CD4-positive, alpha-beta memory T cell (primary cell): ENCODE data around the gene ANKRD6. TPM values are rescaled to one million over a fixed set of nuclear protein-coding genes. Genes with fewer than 3 reads are reported as not detected.

ENCODE experiments used
- CTCF ChIA-PET: fragments of 350-600 bp; sonication (Branson Sonifier 250); formaldehyde crosslinking; loops from one replicate; lab custom pipeline; 2021; ENCODE audit warnings: inconsistent platforms; ENCODE audit not compliant: partially characterized antibody; lab: Charles Lee
- POLR2A ChIA-PET: fragments of 350-600 bp; sonication (Branson Sonifier 250); formaldehyde crosslinking; loops from one replicate; lab custom pipeline; 2021; ENCODE audit not compliant: partially characterized antibody; lab: Charles Lee
- DNase-seq, 5 donors: peaks; one replicate each; pipeline versions ENCODE4 v3.0.0 to v3.0.0-alpha.2; 2020 to 2022; ENCODE audit warnings: mixed read lengths in 1 of 5
- H3K27ac ChIP-seq: one replicate; pipeline ENCODE4 v1.7.0; 2013; ENCODE audit warnings: low read depth, low read length
- H3K27me3 ChIP-seq: 2 replicates; pipeline ENCODE4 v1.7.0; 2013; ENCODE audit warnings: mild to moderate bottlenecking, low read length, moderate library complexity; ENCODE audit not compliant: insufficient read depth
- H3K36me3 ChIP-seq: 2 replicates; pipeline ENCODE4 v1.7.0; 2013; ENCODE audit warnings: mild to moderate bottlenecking, low read length, moderate library complexity; ENCODE audit not compliant: insufficient read depth
- H3K4me1 ChIP-seq: 2 replicates; pipeline ENCODE4 v1.7.0; 2013; ENCODE audit warnings: mild to moderate bottlenecking, low read length, moderate library complexity; ENCODE audit not compliant: insufficient read depth
- H3K4me3 ChIP-seq, 2 donors: one replicate each; pipeline ENCODE4 v1.7.0; 2013; ENCODE audit warnings: low read length in 2 of 2, mild to moderate bottlenecking in 1 of 2
- H3K9me3 ChIP-seq, 2 donors: one replicate each; pipeline ENCODE4 v1.7.0; 2013; ENCODE audit warnings: low read length in 2 of 2, control low read depth in 1 of 2; ENCODE audit not compliant: control insufficient read depth in 1 of 2
- H3K27ac Mint-ChIP-seq, 7 donors: one replicate each; pipeline ENCODE4 v1.8.0; 2020 to 2021; ENCODE audit warnings: mixed read lengths in 7 of 7, mild to moderate bottlenecking in 6 of 7, inconsistent platforms in 3 of 7, moderate library complexity in 3 of 7
- H3K27me3 Mint-ChIP-seq, 2 donors: one replicate each; pipeline ENCODE4 v1.8.0; 2020 to 2021; ENCODE audit warnings: mixed read lengths in 2 of 2
- H3K36me3 Mint-ChIP-seq, 2 donors: one replicate each; pipeline ENCODE4 v1.8.0; 2020 to 2021; ENCODE audit warnings: mixed read lengths in 2 of 2, inconsistent platforms in 1 of 2, mild to moderate bottlenecking in 1 of 2
- H3K4me1 Mint-ChIP-seq, 4 donors: one replicate each; pipeline ENCODE4 v1.8.0; 2020 to 2021; ENCODE audit warnings: mixed read lengths in 4 of 4, mild to moderate bottlenecking in 1 of 4
- H3K4me3 Mint-ChIP-seq, 8 donors: one replicate each; pipeline ENCODE4 v1.8.0; 2020 to 2021; ENCODE audit warnings: mixed read lengths in 8 of 8, mild to moderate bottlenecking in 7 of 8, moderate library complexity in 6 of 8, inconsistent platforms in 3 of 8
- H3K9me3 Mint-ChIP-seq, 8 donors: one replicate each; pipeline ENCODE4 v1.8.0; 2020 to 2021; ENCODE audit warnings: mixed read lengths in 8 of 8, mild to moderate bottlenecking in 5 of 8, inconsistent platforms in 3 of 8, moderate library complexity in 1 of 8
- intact Hi-C: fragments of 100-400 bp; cut with micrococcal nuclease; formaldehyde crosslinking; loops from one replicate; pipeline ENCODE4 v1.15.1; 2023
- polyA plus RNA-seq, 2 donors: library from polyadenylated mRNA; unstranded; fragments of 300-500 nt; fragmentation: Illumina TruSeq; gene quantifications; one replicate each; pipeline ENCODE4 v1.2.3, GENCODE V29; 2021
- total RNA-seq, 2 experiments: library from RNA; stranded (reverse); gene quantifications; one replicate each; pipeline ENCODE4 v1.2.3, GENCODE V29; 2021

Gene ANKRD6
- total and polyA plus RNA-seq, 4 experiments from 2014 or later = 2.8 to 5.8 (median 4.3) TPM

GRCh38 chr6:89581689-89582088 lies 148.7 kb downstream of the ANKRD6 start:
- Histone ChIP-seq H3K27me3 (no peaks in the 10 kb centered on the region), H3K9me3 (no peaks in the 10 kb centered on the region), H3K36me3 (no peaks in the 10 kb centered on the region), H3K4me3 (no peak overlapping the region), H3K4me1 (no peaks in the 10 kb centered on the region), H3K27ac (no peak overlapping the region)
- Mint-ChIP-seq H3K27me3 (peaks cover 0 to 3% of the 10 kb centered on the region in 2 donors), H3K36me3 (peaks cover 0 to 8% of the 10 kb centered on the region in 2 donors), H3K9me3 (peaks cover 0 to 2% (median 0%) of the 10 kb centered on the region in 8 donors), H3K27ac (no peak overlapping the region), H3K4me3 (no peak overlapping the region), H3K4me1 (no peaks in the 10 kb centered on the region)
- no peak for DNase-seq
- ChIA-PET POLR2A (no interaction called here), CTCF (interaction anchor here (0.6 kb wide), 1 partner anchor 222 kb away, joined by 3 read pairs; no protein-coding TSS in a partner anchor)
- intact Hi-C loops = no loop called here

GRCh38 chr6:89582669-89583325 lies 149.8 kb downstream of the ANKRD6 start:
- H3K27me3 ChIP-seq = no peaks in the 10 kb centered on the region
- Mint-ChIP-seq H3K4me1 (no peaks in the 10 kb centered on the region), H3K9me3 (peaks cover 0 to 2% (median 0%) of the 10 kb centered on the region in 8 donors), H3K27me3 (peaks cover 0 to 3% of the 10 kb centered on the region in 2 donors), H3K27ac (no peak overlapping the region), H3K4me3 (no peak overlapping the region), H3K36me3 (peaks cover 0 to 8% of the 10 kb centered on the region in 2 donors)
- H3K27ac ChIP-seq = no peak overlapping the region
- no peaks in the 10 kb centered on the region for H3K4me1 ChIP-seq
- no peaks in the 10 kb centered on the region for H3K9me3 ChIP-seq
- no peak overlapping the region for H3K4me3 ChIP-seq
- ChIA-PET POLR2A (no interaction called here), CTCF (no interaction called here)
- no peak for DNase-seq
- no peaks in the 10 kb centered on the region for H3K36me3 ChIP-seq
- intact Hi-C loops = no loop called here

GRCh38 chr6:89583559-89583958 lies 150.6 kb downstream of the ANKRD6 start:
- Histone ChIP-seq H3K4me3 (no peak overlapping the region), H3K9me3 (no peaks in the 10 kb centered on the region), H3K27ac (no peak overlapping the region), H3K36me3 (no peaks in the 10 kb centered on the region), H3K4me1 (no peaks in the 10 kb centered on the region), H3K27me3 (no peaks in the 10 kb centered on the region)
- Mint-ChIP-seq H3K36me3 (peaks cover 0 to 8% of the 10 kb centered on the region in 2 donors), H3K4me1 (no peaks in the 10 kb centered on the region), H3K4me3 (no peak overlapping the region), H3K27me3 (peaks cover 0 to 3% of the 10 kb centered on the region in 2 donors), H3K27ac (no peak overlapping the region), H3K9me3 (peaks cover 0 to 2% (median 0%) of the 10 kb centered on the region in 8 donors)
- no peak for DNase-seq
- ChIA-PET POLR2A (no interaction called here), CTCF (no interaction called here)
- intact Hi-C loops = no loop called here

- intact Hi-C loops = no loop called here
- Mint-ChIP-seq H3K27me3 (peaks cover 0 to 1% of the 10 kb centered on the region in 2 donors), H3K4me3 (no peak overlapping the region), H3K4me1 (no peaks in the 10 kb centered on the region), H3K27ac (no peak overlapping the region), H3K36me3 (peaks cover 0 to 8% of the 10 kb centered on the region in 2 donors), H3K9me3 (peaks cover 0 to 2% (median 0%) of the 10 kb centered on the region in 8 donors)
- no peaks in the 10 kb centered on the region for H3K27me3 ChIP-seq
- POLR2A ChIA-PET = no interaction called here
- H3K4me1 ChIP-seq = no peaks in the 10 kb centered on the region
- no peak for DNase-seq
- CTCF ChIA-PET = interaction anchor here (0.7 kb wide), 1 partner anchor 26 kb away, joined by 3 read pairs; no protein-coding TSS in a partner anchor
- no peak overlapping the region for H3K4me3 ChIP-seq
- no peak overlapping the region for H3K27ac ChIP-seq
- no peaks in the 10 kb centered on the region for H3K9me3 ChIP-seq
- H3K36me3 ChIP-seq = no peaks in the 10 kb centered on the region
These were observed 151.6 kb downstream of the ANKRD6 start for GRCh38 chr6:89584539-89584938.

- H3K27me3 Mint-ChIP-seq = no peaks in the 10 kb centered on the region
- H3K27me3 ChIP-seq = no peaks in the 10 kb centered on the region
- CTCF ChIA-PET = interaction anchor here (1.1 kb wide), 1 partner anchor 13 kb away, joined by 3 read pairs; no protein-coding TSS in a partner anchor
- no peaks in the 10 kb centered on the region for H3K36me3 ChIP-seq
- H3K4me1 ChIP-seq = no peaks in the 10 kb centered on the region
- POLR2A ChIA-PET = no interaction called here
- DNase-seq = no peak
- H3K4me3 ChIP-seq = no peak overlapping the region
- H3K27ac Mint-ChIP-seq = no peak overlapping the region
- intact Hi-C loops = no loop called here
- H3K4me3 Mint-ChIP-seq = no peak overlapping the region
- peaks cover 0 to 4% of the 10 kb centered on the region in 2 donors for H3K36me3 Mint-ChIP-seq
- H3K4me1 Mint-ChIP-seq = no peaks in the 10 kb centered on the region
- H3K9me3 Mint-ChIP-seq = peaks cover 0 to 2% (median 0%) of the 10 kb centered on the region in 8 donors
- H3K27ac ChIP-seq = no peak overlapping the region
- H3K9me3 ChIP-seq = no peaks in the 10 kb centered on the region
These were observed 152.2 kb downstream of the ANKRD6 start for GRCh38 chr6:89585154-89585553.

GRCh38 chr6:89589297-89590025 lies 156.5 kb downstream of the ANKRD6 start:
- H3K4me3 Mint-ChIP-seq = no peak overlapping the region
- intact Hi-C loops = no loop called here
- no peaks in the 10 kb centered on the region for H3K9me3 Mint-ChIP-seq
- POLR2A ChIA-PET = no interaction called here
- H3K36me3 ChIP-seq = no peaks in the 10 kb centered on the region
- H3K27me3 ChIP-seq = no peaks in the 10 kb centered on the region
- no peak overlapping the region for H3K27ac Mint-ChIP-seq
- no peaks in the 10 kb centered on the region for H3K27me3 Mint-ChIP-seq
- CTCF ChIA-PET = no interaction called here
- H3K27ac ChIP-seq = no peak overlapping the region
- peaks cover 0 to 2% (median 0%) of the 10 kb centered on the region in 4 donors for H3K4me1 Mint-ChIP-seq
- no peaks in the 10 kb centered on the region for H3K9me3 ChIP-seq
- no peak overlapping the region for H3K4me3 ChIP-seq
- H3K4me1 ChIP-seq = no peaks in the 10 kb centered on the region
- H3K36me3 Mint-ChIP-seq = no peaks in the 10 kb centered on the region
- DNase-seq = no peak

- Mint-ChIP-seq H3K9me3 (no peaks in the 10 kb centered on the region), H3K27me3 (no peaks in the 10 kb centered on the region), H3K4me1 (peaks cover 0 to 2% (median under 1%) of the 10 kb centered on the region in 4 donors), H3K4me3 (no peak overlapping the region), H3K36me3 (no peaks in the 10 kb centered on the region), H3K27ac (peak overlapping the region in 1 of 7 donors; percentile 14)
- no peaks in the 10 kb centered on the region for H3K9me3 ChIP-seq
- no peaks in the 10 kb centered on the region for H3K4me1 ChIP-seq
- H3K4me3 ChIP-seq = no peak overlapping the region
- ChIA-PET CTCF (no interaction called here), POLR2A (no interaction called here)
- intact Hi-C loops = no loop called here
- no peak overlapping the region for H3K27ac ChIP-seq
- DNase-seq = no peak
- H3K27me3 ChIP-seq = no peaks in the 10 kb centered on the region
- H3K36me3 ChIP-seq = no peaks in the 10 kb centered on the region
These were observed 157.2 kb downstream of the ANKRD6 start for GRCh38 chr6:89590133-89590532.
